ENCODE data around the gene CTU2.

Gene CTU2

DNA sequence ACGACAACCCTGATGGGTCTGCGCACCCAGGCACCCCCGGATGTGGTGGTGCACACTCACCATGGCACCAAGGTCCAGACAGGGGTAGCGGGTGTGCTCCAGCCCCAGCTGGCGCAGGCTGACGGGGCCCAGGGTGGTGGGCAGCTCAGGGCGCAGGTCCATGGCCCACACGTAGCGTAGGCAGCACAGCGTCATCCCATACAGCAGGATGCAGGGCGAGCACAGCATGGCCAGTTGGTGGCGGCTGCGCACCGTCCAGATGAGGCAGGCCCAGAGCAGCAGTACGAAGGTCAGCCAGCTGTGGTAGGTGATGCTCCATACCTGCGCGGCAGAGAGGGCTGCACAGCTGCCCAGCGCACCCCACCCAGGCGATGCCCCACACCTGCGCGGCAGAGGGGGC, 29.8 kb downstream of the CTU2 start:
- Histone ChIP-seq H3K27me3 (ENCODE audit: control insufficient read depth in 2 of 2, insufficient read depth in 2 of 2, low read length in 2 of 2) (no peaks in the 10 kb centered on the region), H3K9ac (ENCODE audit: low read depth in 1 of 2, low read length in 2 of 2) (no peak overlapping the region), H3K27ac (ENCODE audit: low read depth in 2 of 2, low read length in 2 of 2) (no peak overlapping the region), H3K4me1 (ENCODE audit: control insufficient read depth in 2 of 2, insufficient read depth in 2 of 2, low read length in 2 of 2) (no peaks in the 10 kb centered on the region), H3K4me3 (ENCODE audit: low read length in 2 of 2) (no peak overlapping the region), H3K9me3 (ENCODE audit: control insufficient read depth in 2 of 2, low read length in 2 of 2) (no peaks in the 10 kb centered on the region), H3K36me3 (ENCODE audit: control insufficient read depth in 2 of 2, insufficient read depth in 2 of 2, low read length in 2 of 2) (peaks cover 20 to 26% of the 10 kb centered on the region in 2 donors)

DNA sequence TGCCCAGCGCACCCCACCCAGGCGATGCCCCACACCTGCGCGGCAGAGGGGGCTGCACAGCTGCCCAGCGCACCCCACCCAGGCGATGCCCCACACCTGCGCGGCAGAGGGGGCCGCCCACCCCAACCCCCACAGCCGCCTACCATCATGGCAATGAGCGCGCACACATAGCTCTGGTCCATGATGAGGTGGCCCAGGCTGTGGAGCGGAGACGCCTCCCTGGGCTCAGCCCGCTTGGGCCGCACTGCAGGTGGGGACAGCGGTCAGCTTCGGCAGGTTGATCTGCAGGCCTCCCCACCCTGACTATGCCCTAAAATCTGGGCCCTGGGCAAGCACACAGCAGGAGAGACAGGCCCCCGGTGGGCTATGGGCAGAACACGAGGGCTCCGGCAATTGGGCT, 30.2 kb downstream of the CTU2 start:
- Histone ChIP-seq H3K36me3 (ENCODE audit: control insufficient read depth in 2 of 2, insufficient read depth in 2 of 2, low read length in 2 of 2) (peaks cover 20 to 26% of the 10 kb centered on the region in 2 donors), H3K9me3 (ENCODE audit: control insufficient read depth in 2 of 2, low read length in 2 of 2) (no peaks in the 10 kb centered on the region), H3K9ac (ENCODE audit: low read depth in 1 of 2, low read length in 2 of 2) (no peak overlapping the region), H3K4me1 (ENCODE audit: control insufficient read depth in 2 of 2, insufficient read depth in 2 of 2, low read length in 2 of 2) (no peaks in the 10 kb centered on the region), H3K27me3 (ENCODE audit: control insufficient read depth in 2 of 2, insufficient read depth in 2 of 2, low read length in 2 of 2) (no peaks in the 10 kb centered on the region), H3K27ac (ENCODE audit: low read depth in 2 of 2, low read length in 2 of 2) (no peak overlapping the region), H3K4me3 (ENCODE audit: low read length in 2 of 2) (no peak overlapping the region)

DNA sequence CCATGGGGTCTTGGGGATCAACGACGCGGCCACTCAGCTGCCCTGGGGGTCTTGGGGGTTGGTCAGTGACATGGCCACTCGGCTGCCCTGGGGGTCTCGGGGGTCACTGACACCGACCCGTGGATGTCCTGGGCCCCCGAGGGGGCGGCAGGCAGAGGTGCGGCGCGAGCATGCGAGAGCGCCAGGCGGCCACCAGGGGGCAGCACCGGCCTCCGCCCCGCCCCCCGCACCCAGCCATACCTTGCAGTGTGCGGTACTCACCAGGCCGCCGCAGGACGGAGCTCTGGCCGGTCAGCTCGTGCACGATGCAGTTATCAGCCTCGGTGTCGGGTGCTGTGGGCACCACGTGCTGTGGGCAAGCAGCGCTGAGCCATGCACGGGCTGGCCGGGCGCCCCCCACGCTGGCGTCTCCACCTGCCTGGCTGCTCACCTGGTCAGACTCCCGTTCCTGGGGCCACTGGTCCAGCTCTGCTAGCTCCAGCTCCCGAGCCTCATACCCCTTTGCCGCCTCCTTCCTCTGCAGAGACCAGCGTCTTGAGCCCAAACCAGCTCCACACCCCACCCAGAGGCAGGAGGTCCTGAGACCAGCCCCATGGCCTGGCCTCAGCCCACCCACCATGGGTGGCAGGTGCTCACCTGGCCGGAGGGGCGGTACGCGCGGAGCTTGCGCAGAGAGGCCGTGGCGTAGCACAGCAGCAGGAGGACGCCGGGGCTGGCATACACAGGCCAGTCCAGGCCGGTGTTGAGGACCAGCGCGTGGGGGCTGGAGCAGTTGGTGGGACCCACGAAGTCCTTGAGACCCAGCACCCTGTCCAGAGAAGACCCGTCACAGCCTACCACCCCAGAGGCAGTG, 31.2 kb downstream of the CTU2 start:
- H3K4me1 ChIP-seq (ENCODE audit: control insufficient read depth in 2 of 2, insufficient read depth in 2 of 2, low read length in 2 of 2), result no peaks in the 10 kb centered on the region
- no peak overlapping the region for H3K27ac ChIP-seq (ENCODE audit: low read depth in 2 of 2, low read length in 2 of 2)
- H3K27me3 ChIP-seq (ENCODE audit: control insufficient read depth in 2 of 2, insufficient read depth in 2 of 2, low read length in 2 of 2), result no peaks in the 10 kb centered on the region
- H3K36me3 ChIP-seq (ENCODE audit: control insufficient read depth in 2 of 2, insufficient read depth in 2 of 2, low read length in 2 of 2), result peaks cover 20 to 26% of the 10 kb centered on the region in 2 donors
- no peak overlapping the region for H3K9ac ChIP-seq (ENCODE audit: low read depth in 1 of 2, low read length in 2 of 2)
- no peak overlapping the region for H3K4me3 ChIP-seq (ENCODE audit: low read length in 2 of 2)
- H3K9me3 ChIP-seq (ENCODE audit: control insufficient read depth in 2 of 2, low read length in 2 of 2), result no peaks in the 10 kb centered on the region

DNA sequence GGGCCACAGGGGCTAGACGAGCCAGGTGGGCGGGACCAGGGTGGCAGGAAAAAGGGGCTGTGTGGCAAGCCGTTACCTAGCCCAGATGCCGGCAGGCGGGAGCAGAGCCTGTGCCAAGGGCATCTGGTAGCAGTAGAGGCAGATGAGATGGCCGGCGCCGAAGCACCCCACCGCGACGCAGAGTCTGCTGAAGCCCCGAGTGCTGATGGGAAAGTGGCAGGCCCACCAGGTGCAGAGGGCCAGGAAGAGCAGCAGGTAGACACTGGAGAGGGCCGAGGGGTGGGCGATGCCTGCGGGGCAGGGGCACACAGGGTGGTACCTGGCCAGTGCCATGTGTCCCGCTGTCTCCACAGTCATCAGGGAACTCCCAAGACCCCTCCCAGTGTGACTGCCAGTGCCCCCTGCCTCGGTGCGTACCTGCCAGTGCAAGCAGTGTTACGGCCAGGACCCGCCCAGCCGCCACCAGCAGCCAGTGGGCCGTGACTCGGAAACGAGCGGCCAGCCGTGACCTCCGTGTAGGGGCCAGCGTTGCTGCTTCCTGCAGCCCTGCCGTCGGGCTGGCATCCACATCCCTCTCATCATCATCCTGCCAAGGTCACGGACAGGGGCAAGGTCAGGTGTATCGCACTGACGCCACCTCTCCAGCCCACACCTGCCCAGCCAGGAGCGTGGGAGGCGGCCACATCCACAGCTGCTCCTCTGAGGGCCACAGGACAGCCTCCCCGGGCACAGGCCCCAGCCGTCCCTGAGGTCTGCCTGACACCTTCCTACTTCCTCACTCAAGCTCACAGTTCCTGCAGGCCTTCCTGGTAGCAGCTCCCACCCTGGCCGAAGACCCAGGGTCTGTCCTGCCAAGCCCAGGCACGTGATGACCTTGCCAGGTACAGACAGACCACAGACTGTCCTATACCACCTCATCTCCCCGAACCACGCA, 32.1 kb downstream of the CTU2 start:
- Histone ChIP-seq H3K9ac (ENCODE audit: low read depth in 1 of 2, low read length in 2 of 2) (no peak overlapping the region), H3K27ac (ENCODE audit: low read depth in 2 of 2, low read length in 2 of 2) (no peak overlapping the region), H3K4me3 (ENCODE audit: low read length in 2 of 2) (no peak overlapping the region), H3K27me3 (ENCODE audit: control insufficient read depth in 2 of 2, insufficient read depth in 2 of 2, low read length in 2 of 2) (no peaks in the 10 kb centered on the region), H3K36me3 (ENCODE audit: control insufficient read depth in 2 of 2, insufficient read depth in 2 of 2, low read length in 2 of 2) (peaks cover 15 to 24% of the 10 kb centered on the region in 2 donors), H3K4me1 (ENCODE audit: control insufficient read depth in 2 of 2, insufficient read depth in 2 of 2, low read length in 2 of 2) (peaks cover 0 to 2% of the 10 kb centered on the region in 2 donors), H3K9me3 (ENCODE audit: control insufficient read depth in 2 of 2, low read length in 2 of 2) (no peaks in the 10 kb centered on the region)

DNA sequence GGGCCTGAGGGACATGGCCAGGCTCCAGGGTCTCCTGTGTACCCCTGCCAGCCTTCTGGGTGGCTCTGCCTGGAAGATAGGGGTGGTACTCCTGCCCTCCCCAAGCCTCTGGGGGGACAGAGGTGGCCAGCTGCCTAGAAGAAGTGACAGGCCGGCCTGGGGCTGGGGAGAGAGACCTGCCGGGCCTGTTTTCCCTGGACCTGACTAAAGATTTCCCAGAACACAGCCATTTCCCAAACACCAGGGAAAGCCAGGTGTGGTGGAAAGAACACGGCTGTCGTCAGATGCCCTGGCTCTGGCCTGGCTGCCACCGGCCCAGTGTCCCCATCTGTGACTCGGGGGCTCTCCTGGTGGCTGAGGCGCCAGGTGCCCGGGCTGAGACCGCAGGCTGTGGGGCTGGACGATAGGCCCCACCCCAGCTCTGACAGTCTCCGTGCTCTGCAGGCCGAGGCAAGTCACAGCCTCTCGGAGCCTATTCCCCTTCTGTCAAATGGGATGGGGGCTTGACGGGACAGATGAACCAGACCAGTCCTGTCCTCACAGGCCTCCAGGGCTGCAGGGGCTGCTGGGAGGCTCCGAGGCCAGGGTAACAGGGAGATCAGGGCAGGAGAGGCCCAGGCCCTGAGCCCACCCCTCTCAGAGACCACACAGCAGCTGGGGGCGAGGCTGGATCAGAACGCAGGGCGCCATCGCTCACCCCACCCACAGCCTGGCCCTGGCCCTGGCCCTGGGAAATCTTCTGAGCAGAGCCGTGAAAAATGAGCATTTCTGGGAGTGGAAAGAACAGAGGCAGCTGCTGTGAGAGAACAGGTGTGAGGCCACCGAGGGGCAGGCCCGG, 33.1 kb downstream of the CTU2 start:
- Histone ChIP-seq H3K9ac (ENCODE audit: low read depth in 1 of 2, low read length in 2 of 2) (no peak overlapping the region), H3K36me3 (ENCODE audit: control insufficient read depth in 2 of 2, insufficient read depth in 2 of 2, low read length in 2 of 2) (peaks cover 14 to 15% of the 10 kb centered on the region in 2 donors), H3K9me3 (ENCODE audit: control insufficient read depth in 2 of 2, low read length in 2 of 2) (no peaks in the 10 kb centered on the region), H3K4me3 (ENCODE audit: low read length in 2 of 2) (no peak overlapping the region), H3K27ac (ENCODE audit: low read depth in 2 of 2, low read length in 2 of 2) (no peak overlapping the region), H3K4me1 (ENCODE audit: control insufficient read depth in 2 of 2, insufficient read depth in 2 of 2, low read length in 2 of 2) (peaks cover 7 to 11% of the 10 kb centered on the region in 2 donors), H3K27me3 (ENCODE audit: control insufficient read depth in 2 of 2, insufficient read depth in 2 of 2, low read length in 2 of 2) (no peaks in the 10 kb centered on the region)

DNA sequence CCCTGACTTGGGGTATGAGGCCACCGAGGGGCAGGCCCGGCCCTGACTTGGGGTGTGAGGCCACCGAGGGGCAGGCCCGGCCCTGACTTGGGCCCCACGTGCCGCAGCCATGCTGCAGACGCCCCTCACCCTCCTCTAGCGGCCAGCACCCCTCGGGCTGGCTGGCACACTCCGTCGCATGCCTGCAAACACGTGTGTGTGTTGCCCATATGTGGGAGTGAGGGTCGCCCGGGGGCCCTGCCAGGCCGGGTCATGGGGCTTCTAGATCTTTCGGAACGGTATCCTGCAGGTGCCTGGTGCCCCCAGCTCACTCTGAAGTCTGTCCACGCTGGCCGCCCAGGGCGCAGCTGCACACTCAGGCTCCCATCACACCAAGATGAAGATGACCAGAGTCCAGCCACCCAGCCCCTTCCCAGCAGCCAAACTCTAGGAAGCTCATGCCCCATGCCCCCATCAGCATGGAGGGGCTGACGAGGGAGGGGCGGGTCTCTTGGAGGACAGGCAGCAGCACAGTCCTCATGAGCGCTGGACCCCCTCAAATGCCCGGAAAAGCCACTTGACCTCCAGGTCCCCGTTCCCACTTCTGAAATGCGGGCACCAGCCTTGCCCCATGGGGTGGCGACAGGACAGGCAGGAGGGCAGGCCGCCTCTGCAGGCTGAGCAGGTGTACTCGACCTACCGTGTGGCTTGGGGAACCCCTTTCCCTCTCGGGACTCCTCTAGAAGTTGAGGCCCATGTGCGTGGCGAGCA, 33.8 kb downstream of the CTU2 start:
- H3K9me3 ChIP-seq (ENCODE audit: control insufficient read depth in 2 of 2, low read length in 2 of 2), result no peaks in the 10 kb centered on the region
- H3K27ac ChIP-seq (ENCODE audit: low read depth in 2 of 2, low read length in 2 of 2), result no peak overlapping the region
- H3K4me1 ChIP-seq (ENCODE audit: control insufficient read depth in 2 of 2, insufficient read depth in 2 of 2, low read length in 2 of 2), result peaks cover 7 to 12% of the 10 kb centered on the region in 2 donors
- H3K27me3 ChIP-seq (ENCODE audit: control insufficient read depth in 2 of 2, insufficient read depth in 2 of 2, low read length in 2 of 2), result no peaks in the 10 kb centered on the region
- peaks cover 10 to 13% of the 10 kb centered on the region in 2 donors for H3K36me3 ChIP-seq (ENCODE audit: control insufficient read depth in 2 of 2, insufficient read depth in 2 of 2, low read length in 2 of 2)
- H3K9ac ChIP-seq (ENCODE audit: low read depth in 1 of 2, low read length in 2 of 2), result no peak overlapping the region
- H3K4me3 ChIP-seq (ENCODE audit: low read length in 2 of 2), result no peak overlapping the region

DNA sequence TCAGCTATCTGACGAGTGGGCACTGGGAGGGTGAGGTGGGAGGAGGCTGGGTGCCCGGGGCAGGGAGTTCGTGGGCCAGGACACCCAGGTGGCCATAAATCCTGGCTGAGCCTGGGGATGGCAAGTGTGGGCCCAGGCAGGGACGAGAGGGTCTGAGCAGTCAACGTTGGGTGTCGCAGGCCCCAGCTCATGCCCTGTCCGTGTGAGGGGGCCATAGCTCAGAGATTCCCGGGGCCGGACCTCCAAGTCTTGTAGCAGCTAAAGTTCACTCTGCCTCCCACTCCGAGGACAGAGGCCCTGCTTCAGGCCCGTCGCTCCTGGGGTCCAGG, 34.4 kb downstream of the CTU2 start:
- peaks cover 7 to 12% of the 10 kb centered on the region in 2 donors for H3K4me1 ChIP-seq (ENCODE audit: control insufficient read depth in 2 of 2, insufficient read depth in 2 of 2, low read length in 2 of 2)
- H3K27ac ChIP-seq (ENCODE audit: low read depth in 2 of 2, low read length in 2 of 2), result no peak overlapping the region
- H3K4me3 ChIP-seq (ENCODE audit: low read length in 2 of 2), result no peak overlapping the region
- H3K9ac ChIP-seq (ENCODE audit: low read depth in 1 of 2, low read length in 2 of 2), result no peak overlapping the region
- no peaks in the 10 kb centered on the region for H3K9me3 ChIP-seq (ENCODE audit: control insufficient read depth in 2 of 2, low read length in 2 of 2)
- H3K36me3 ChIP-seq (ENCODE audit: control insufficient read depth in 2 of 2, insufficient read depth in 2 of 2, low read length in 2 of 2), result peaks cover 5 to 7% of the 10 kb centered on the region in 2 donors
- H3K27me3 ChIP-seq (ENCODE audit: control insufficient read depth in 2 of 2, insufficient read depth in 2 of 2, low read length in 2 of 2), result no peaks in the 10 kb centered on the region

DNA sequence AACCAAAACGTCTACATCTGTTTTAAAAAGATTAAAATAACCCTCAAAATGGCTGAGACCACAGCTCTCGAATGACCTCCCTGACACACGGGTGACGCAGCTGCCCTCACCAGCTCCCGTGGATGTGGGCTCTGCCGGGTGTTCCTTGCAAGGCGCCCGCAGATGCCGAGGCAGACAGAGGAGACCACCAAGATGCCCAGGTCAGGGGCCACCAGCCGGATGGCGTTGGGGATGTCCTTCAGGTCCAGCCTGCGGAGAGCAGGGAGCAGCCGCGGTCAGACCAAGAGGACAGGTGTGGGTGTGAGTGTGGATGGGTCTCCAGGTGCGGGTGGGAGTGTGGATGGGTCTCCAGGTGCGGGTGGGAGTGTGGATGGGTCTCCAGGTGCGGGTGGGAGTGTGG, 35.1 kb downstream of the CTU2 start:
- peaks cover 0 to 3% of the 10 kb centered on the region in 2 donors for H3K36me3 ChIP-seq (ENCODE audit: control insufficient read depth in 2 of 2, insufficient read depth in 2 of 2, low read length in 2 of 2)

DNA sequence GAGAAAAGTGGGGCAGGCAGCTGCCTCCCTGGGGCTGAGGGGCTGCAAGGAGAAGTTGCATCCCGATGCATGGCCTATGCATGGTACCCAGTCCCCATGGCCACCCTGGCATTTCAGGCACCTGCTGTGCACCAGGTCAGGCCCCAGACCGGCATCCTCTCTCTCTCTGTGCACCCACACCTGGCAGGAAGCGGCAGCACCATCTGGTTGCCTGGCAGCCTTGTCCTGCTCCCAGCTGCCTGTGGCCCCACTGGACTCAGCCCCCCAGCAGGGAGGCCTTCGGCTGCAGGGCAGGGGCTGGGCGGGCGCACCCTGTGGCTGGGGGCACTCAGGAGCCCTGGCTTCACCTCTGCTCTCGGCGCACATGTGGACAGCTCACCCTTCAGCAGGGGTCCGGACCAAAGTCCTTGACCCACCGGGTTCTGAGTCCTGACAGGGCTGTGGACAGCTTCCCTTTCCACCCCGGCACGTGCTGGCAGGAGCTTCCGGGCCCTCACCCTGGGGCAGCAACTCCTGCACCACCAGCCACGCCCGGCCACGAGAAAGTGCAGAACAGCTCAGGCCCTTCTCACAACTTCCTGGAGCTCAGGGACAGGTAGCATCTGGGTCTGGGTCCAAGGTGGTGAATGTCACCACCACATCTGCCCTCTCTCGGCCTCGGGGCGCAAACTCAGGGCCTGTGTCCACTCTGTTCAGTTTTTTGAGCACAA, 36.7 kb downstream of the CTU2 start:
- H3K4me1 ChIP-seq (ENCODE audit: control insufficient read depth in 2 of 2, insufficient read depth in 2 of 2, low read length in 2 of 2), result peaks cover 11 to 12% of the 10 kb centered on the region in 2 donors
- H3K4me3 ChIP-seq (ENCODE audit: low read length in 2 of 2), result no peak overlapping the region
- peaks cover 0 to 3% of the 10 kb centered on the region in 2 donors for H3K36me3 ChIP-seq (ENCODE audit: control insufficient read depth in 2 of 2, insufficient read depth in 2 of 2, low read length in 2 of 2)
- H3K9me3 ChIP-seq (ENCODE audit: control insufficient read depth in 2 of 2, low read length in 2 of 2), result no peaks in the 10 kb centered on the region
- H3K9ac ChIP-seq (ENCODE audit: low read depth in 1 of 2, low read length in 2 of 2), result no peak overlapping the region
- no peak overlapping the region for H3K27ac ChIP-seq (ENCODE audit: low read depth in 2 of 2, low read length in 2 of 2)
- H3K27me3 ChIP-seq (ENCODE audit: control insufficient read depth in 2 of 2, insufficient read depth in 2 of 2, low read length in 2 of 2), result no peaks in the 10 kb centered on the region

More for the DNA sequence above, 35.1 kb downstream of the CTU2 start:
- H3K27ac ChIP-seq (ENCODE audit: low read depth in 2 of 2, low read length in 2 of 2), result no peak overlapping the region
- H3K4me1 ChIP-seq (ENCODE audit: control insufficient read depth in 2 of 2, insufficient read depth in 2 of 2, low read length in 2 of 2), result peaks cover 11 to 12% of the 10 kb centered on the region in 2 donors
- no peak overlapping the region for H3K4me3 ChIP-seq (ENCODE audit: low read length in 2 of 2)
- H3K9me3 ChIP-seq (ENCODE audit: control insufficient read depth in 2 of 2, low read length in 2 of 2), result no peaks in the 10 kb centered on the region
- H3K27me3 ChIP-seq (ENCODE audit: control insufficient read depth in 2 of 2, insufficient read depth in 2 of 2, low read length in 2 of 2), result no peaks in the 10 kb centered on the region
- no peak overlapping the region for H3K9ac ChIP-seq (ENCODE audit: low read depth in 1 of 2, low read length in 2 of 2)
